PC-3 (cell line): ENCODE data around the gene SMIM36. TPM values are rescaled to one million over a fixed set of nuclear protein-coding genes. Genes with fewer than 3 reads are reported as not detected.
A peak's percentile ranks its signal among the peaks of the same experiment; 100 is the strongest.
"Not testable (repeated sequence)": the region's sequence is repeated elsewhere in the genome, so short reads cannot be mapped to it uniquely, and the experiment has no call there.

Experiments
- ATAC-seq: fragments of 200-7000 bp; cut with Tn5 transposase; 2 replicates; pipeline ENCODE4 v1.9.1; 2020; ENCODE audit warnings: mild to moderate bottlenecking, moderate library complexity
- BruUV-seq: library from RNA; stranded (reverse); fragments of 400-500 nt; replicated peaks from 2 replicates; lab custom pipeline; 2021; lab: Mats Ljungman, UMichigan
- CTCF ChIA-PET: fragments of 300-600 bp; sonication (Branson Sonifier 250); formaldehyde crosslinking; loops from one replicate; lab custom pipeline; 2022; ENCODE audit warnings: antibody characterized with exemption; lab: Charles Lee
- POLR2A ChIA-PET: fragments of 300-600 bp; sonication (Branson Sonifier 250); formaldehyde crosslinking; loops from one replicate; lab custom pipeline; 2022; ENCODE audit warnings: antibody characterized with exemption; ENCODE audit not compliant: unreplicated experiment; lab: Charles Lee
- DNase-seq: peaks from one replicate; pipeline ENCODE4 v3.0.0-alpha.2; 2015
- H2AFZ ChIP-seq: fragments of 300-600 bp; sonication (generic); 2 replicates; pipeline ENCODE4 v1.6.0; 2016; ENCODE audit warnings: antibody characterized with exemption, low read length
- H3F3A ChIP-seq: fragments of 300-600 bp; sonication (generic); one replicate; pipeline ENCODE4 v1.6.0; 2017; ENCODE audit warnings: antibody characterized with exemption, low read length, control low read depth, mild to moderate bottlenecking; ENCODE audit not compliant: unreplicated experiment
- H3K27ac ChIP-seq: fragments of 300-600 bp; sonication (generic); 2 replicates; pipeline ENCODE4 v1.5.1; 2016; ENCODE audit warnings: mild to moderate bottlenecking, low read length
- H3K27me3 ChIP-seq: fragments of 300-600 bp; sonication (generic); 2 replicates; pipeline ENCODE4 v1.6.1; 2016; ENCODE audit warnings: low read length, mixed read lengths
- H3K36me3 ChIP-seq: fragments of 300-600 bp; sonication (generic); 2 replicates; pipeline ENCODE4 v1.6.1; 2016; ENCODE audit warnings: low read depth, mixed run types, low read length, mixed read lengths
- H3K4me1 ChIP-seq: fragments of 300-600 bp; sonication (generic); 2 replicates; pipeline ENCODE4 v1.5.1; 2016; ENCODE audit warnings: low read length; ENCODE audit not compliant: insufficient read depth
- H3K4me2 ChIP-seq: fragments of 300-600 bp; sonication (generic); 2 replicates; pipeline ENCODE4 v1.6.0; 2016; ENCODE audit warnings: low read length
- H3K4me3 ChIP-seq: fragments of 300-600 bp; sonication (generic); 2 replicates; pipeline ENCODE4 v1.5.1; 2016; ENCODE audit warnings: mild to moderate bottlenecking, low read length, mixed read lengths
- H3K79me2 ChIP-seq: fragments of 300-600 bp; sonication (generic); 2 replicates; pipeline ENCODE4 v1.6.1; 2017; ENCODE audit warnings: low read length, mixed read lengths
- H3K9ac ChIP-seq: fragments of 300-600 bp; sonication (generic); 2 replicates; pipeline ENCODE4 v1.6.0; 2016; ENCODE audit warnings: mild to moderate bottlenecking, low read length
- H3K9me2 ChIP-seq: fragments of 300-600 bp; sonication (generic); replicated peaks from 2 replicates; pipeline ENCODE4 v1.6.1; 2016; ENCODE audit warnings: mixed run types, low read length, mixed read lengths
- H3K9me3 ChIP-seq: fragments of 300-600 bp; sonication (generic); 2 replicates; pipeline ENCODE4 v1.6.1; 2016; ENCODE audit warnings: low read length, mixed read lengths
- H4K20me1 ChIP-seq: fragments of 300-600 bp; sonication (generic); 2 replicates; pipeline ENCODE4 v1.6.1; 2016; ENCODE audit warnings: low read length, mixed read lengths
- CTCF ChIP-seq: fragments of 300-600 bp; sonication (generic); conservative IDR thresholded peaks from 2 replicates; pipeline ENCODE4 v1.5.1; 2017; ENCODE audit warnings: antibody characterized with exemption, low read depth, mild to moderate bottlenecking, low read length
- EZH2 ChIP-seq: fragments of 300-600 bp; sonication (generic); IDR thresholded peaks from one replicate; pipeline ENCODE4 v1.6.1; 2017; ENCODE audit warnings: antibody characterized with exemption, mild to moderate bottlenecking, low read length; ENCODE audit not compliant: unreplicated experiment
- EZH2phosphoT487 ChIP-seq: fragments of 300-600 bp; sonication (generic); IDR thresholded peaks from 2 replicates; pipeline ENCODE4 v1.6.1; 2018; ENCODE audit warnings: mild to moderate bottlenecking, antibody characterized with exemption, low read length, borderline replicate concordance
- intact Hi-C: fragments of 100-400 bp; cut with micrococcal nuclease; formaldehyde crosslinking; loops from 2 replicates; pipeline ENCODE4 v1.9.0; 2023
- total RNA-seq: library from RNA; depleted of rRNA; stranded (reverse); fragments of >200 nt; gene quantifications from 2 replicates; pipeline ENCODE4 v1.2.3, GENCODE V29; 2014

SMIM36 gene
- total RNA-seq, 1 experiment from 2014 or later: not detected

- Histone ChIP-seq H3F3A (no peaks in the 10 kb centered on the region), H3K36me3 (no peaks in the 10 kb centered on the region), H2AFZ (no peak overlapping the region), H3K79me2 (no peaks in the 10 kb centered on the region), H3K9me2 (no peaks in the 10 kb centered on the region), H3K27ac (no peak overlapping the region), H3K4me1 (no peaks in the 10 kb centered on the region), H3K4me3 (no peak overlapping the region), H3K9ac (no peak overlapping the region), H3K9me3 (no peaks in the 10 kb centered on the region), H4K20me1 (no peaks in the 10 kb centered on the region), H3K4me2 (0 out of 2 replicates have a peak overlapping the region, but pooled peaks have one; percentile 4), H3K27me3 (peaks cover 15% of the 10 kb centered on the region)
- BruUV-seq: no TSS peak
- POLR2A ChIA-PET: interaction anchor here (0.5 kb wide), 1 partner anchor 75 kb away, joined by 3 read pairs; no protein-coding TSS in a partner anchor
- DNase-seq (peak; percentile 96), ATAC-seq (peak; percentile 81)
- CTCF ChIA-PET: interaction anchor here (0.6 to 0.8 kb wide), 8 partner anchors 56 to 511 kb away, joined by 3 to 9 read pairs (median 4); no protein-coding TSS in a partner anchor
- TF ChIP-seq EZH2: no peak
- TF ChIP-seq CTCF: peak; percentile 99
- TF ChIP-seq EZH2phosphoT487: no peak
- intact Hi-C loops: loop anchor here (1.0 to 10.0 kb wide), 8 partner anchors 57 to 522 kb away; no protein-coding TSS in a partner anchor
Observed at GRCh38 chr17:55513885-55514590, 2.8 kb upstream of the SMIM36 start.

GRCh38 chr17:55507669-55508068 is 3.6 kb downstream of the SMIM36 start:
- H3K9me3 ChIP-seq, H3K4me3 ChIP-seq, H3K4me1 ChIP-seq, ATAC-seq, H3K4me2 ChIP-seq, DNase-seq, H3K9ac ChIP-seq, BruUV-seq, H3K27me3 ChIP-seq, H3K9me2 ChIP-seq, H3K27ac ChIP-seq, H4K20me1 ChIP-seq, CTCF ChIA-PET, H3K79me2 ChIP-seq, H2AFZ ChIP-seq, intact Hi-C loops, H3F3A ChIP-seq, H3K36me3 ChIP-seq: not testable (repeated sequence)
- POLR2A ChIA-PET: interaction anchor here (0.8 kb wide), 1 partner anchor 33 kb away, joined by 6 read pairs; no protein-coding TSS in a partner anchor

GRCh38 chr17:55501626-55502025 is 9.6 kb downstream of the SMIM36 start:
- H4K20me1 ChIP-seq, ATAC-seq, H3K9ac ChIP-seq, H3K36me3 ChIP-seq, H3K27ac ChIP-seq, CTCF ChIA-PET, H3K79me2 ChIP-seq, H3K9me2 ChIP-seq, BruUV-seq, intact Hi-C loops, H3K9me3 ChIP-seq, DNase-seq, H3K27me3 ChIP-seq, H3F3A ChIP-seq, H3K4me1 ChIP-seq, POLR2A ChIA-PET: not testable (repeated sequence)
- peak overlapping the region; percentile 31; the same call in 1 of the 2 replicates for H3K4me2 ChIP-seq
- peak overlapping the region; percentile 59 for H3K4me3 ChIP-seq
- H2AFZ ChIP-seq: peak overlapping the region; percentile 63; the same call in 1 of the 2 replicates
